HG03460 (cell line): Measurements from ENCODE around the gene RPLP2.
A peak's percentile ranks its signal among the peaks of the same experiment; 100 is the strongest.

ENCODE experiments used
- ATAC-seq: cut with Tn5 transposase; IDR thresholded peaks from one replicate; pipeline ENCODE4 v1.9.1; 2021; ENCODE audit not compliant: unreplicated experiment

Gene RPLP2

DNA sequence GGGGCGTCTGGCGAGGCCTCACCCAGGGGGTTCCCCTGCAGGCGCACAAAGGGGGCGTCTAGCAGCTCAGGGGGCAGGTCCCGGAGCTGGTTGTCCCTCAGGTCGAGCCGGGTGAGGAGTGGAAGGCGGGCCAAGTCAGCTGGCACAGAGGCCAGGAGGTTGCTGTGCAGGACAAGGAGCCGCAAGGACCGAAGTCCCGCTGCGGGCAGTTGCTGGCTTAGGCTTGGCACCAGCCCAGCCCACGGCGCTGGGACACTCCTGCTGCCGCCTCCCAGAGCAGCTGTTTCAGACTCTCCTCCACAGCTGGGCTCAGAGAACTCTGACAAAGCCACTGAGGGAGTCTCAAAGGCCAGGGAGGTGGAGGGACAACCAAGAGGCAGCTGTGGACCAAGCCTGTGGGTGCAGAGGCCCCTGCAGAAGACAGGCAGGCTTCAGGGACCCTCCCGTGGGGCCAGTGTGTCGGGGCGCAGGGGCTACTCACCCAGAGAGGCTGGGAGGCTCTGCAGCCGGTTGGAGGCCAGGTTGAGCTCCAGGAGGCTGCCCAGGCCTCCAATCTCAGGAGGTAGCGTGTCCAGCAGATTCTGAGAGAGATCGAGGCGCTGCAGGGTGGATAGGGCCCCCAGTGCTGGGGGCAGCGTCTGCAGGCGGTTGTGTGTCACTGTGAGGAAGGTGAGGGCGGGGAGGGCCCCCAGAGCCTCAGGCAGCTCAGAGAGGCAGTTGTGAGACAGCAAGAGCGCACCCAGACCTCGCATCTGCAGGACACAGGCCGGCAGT, 6.9 kb upstream of the RPLP2 start:
- ATAC-seq: no peak

DNA sequence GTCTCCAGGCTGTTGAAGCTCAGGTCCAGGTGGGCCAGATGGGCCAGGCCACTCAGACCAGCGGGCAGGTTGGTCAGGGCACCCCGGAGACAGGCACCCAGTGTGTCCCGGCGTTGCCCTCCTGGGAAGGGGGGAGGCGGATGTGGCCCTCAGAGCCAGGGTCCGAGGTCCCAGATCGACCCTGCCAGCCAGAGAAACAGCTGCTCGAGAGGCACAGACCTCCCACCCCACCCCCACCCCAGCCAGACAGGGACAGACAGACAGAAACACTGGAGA, 6.4 kb upstream of the RPLP2 start:
- ATAC-seq: no peak

DNA sequence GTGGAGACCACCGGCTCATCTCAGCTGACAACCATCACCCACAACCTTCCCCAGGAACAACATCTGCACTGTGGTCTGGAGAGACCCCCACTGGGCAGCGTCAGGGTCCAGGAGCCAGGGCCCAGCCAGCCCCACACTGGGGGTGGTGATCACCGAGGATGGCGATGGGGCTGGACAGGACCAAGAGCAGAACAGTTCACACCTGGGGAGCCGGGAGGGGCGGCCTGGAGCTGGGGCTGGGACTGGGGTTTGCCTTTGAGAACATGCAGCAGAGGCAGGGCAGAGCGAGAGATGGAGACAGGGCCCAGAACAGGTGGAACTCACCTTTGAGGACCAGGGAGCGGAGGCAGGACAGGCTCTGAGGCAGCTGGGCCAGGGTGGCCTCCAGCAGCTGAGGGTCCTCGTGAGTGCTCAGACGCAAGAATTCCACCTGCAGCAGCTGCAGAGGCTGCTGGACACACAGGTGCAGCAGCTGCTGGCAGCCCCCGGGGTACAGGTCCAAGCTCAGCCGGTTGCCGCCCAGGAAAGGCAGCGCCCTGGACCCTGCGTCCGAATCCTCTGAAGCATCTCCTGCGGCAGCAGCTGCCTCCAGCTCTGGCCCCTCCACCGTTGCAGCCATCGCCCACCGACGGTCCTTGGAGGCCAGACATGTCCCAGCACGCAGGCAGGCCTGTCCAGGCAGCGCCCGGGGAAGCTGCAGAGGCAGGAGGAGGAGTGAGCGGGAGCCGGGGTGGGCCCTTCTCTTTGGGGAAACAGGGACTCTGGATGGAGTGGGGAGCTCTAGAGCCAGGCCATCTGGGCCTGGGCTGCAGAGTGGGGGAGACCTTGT, 5.8 kb upstream of the RPLP2 start:
- no peak for ATAC-seq

DNA sequence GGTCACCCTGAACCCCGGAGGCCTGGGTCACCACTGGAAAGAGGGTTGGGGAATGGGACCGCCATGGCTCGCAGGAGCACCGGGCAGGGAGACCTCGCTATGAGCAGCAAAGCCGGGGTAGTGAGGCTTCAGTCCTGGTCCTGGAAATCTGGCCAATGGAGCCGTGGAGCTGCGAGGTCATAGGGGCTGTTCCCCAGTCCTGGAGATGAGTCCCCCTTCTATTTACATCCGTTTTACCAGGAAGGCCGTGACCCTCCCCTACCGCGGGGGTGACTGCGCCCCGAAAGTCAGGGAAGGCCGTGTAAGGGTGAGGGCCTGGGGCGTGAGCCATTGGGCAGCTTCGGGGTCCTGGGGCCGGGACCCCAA, 5.2 kb upstream of the RPLP2 start:
- ATAC-seq: no peak

DNA sequence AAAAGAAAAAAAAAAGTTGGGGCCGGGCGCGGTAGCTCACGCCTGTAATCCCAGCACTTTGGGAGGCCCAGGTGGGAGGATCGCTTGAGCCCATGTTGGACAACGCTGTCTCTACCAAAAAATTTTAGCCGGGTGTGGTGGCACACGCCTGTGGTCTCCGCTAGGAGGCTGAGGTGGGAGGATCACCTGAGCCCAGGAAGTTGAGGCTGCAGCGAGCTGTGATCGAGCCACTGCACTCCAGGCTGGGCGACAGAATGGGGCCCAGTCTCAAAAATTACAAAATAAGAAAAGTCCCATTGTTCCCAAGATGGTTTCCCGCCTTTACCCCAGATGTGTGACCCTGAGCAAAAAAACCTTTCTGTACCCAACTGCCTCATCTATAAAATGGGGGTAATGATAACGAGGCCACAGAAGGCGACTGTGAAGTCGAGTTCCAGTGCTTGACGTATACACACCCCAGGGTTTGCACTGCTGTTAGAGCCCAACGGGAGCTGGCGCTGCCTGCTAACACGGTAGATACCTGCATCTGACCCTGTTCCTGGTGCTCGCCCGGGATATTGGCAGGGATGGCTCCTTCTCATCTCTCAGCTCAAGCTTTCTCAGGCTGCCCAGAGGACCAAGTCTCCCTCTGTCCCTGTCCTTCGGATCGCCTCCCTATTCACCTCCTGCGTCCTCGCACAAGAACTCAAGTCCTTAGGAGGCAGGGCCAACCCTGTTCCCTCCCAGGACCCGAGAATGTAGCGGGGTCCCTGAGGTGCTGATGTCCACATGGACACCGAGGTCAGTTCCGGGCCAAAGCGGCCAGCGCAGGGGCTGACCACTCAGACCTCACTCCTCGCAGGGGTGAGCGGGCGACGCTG, 1.1 kb upstream of the RPLP2 start:
- no peak for ATAC-seq

DNA sequence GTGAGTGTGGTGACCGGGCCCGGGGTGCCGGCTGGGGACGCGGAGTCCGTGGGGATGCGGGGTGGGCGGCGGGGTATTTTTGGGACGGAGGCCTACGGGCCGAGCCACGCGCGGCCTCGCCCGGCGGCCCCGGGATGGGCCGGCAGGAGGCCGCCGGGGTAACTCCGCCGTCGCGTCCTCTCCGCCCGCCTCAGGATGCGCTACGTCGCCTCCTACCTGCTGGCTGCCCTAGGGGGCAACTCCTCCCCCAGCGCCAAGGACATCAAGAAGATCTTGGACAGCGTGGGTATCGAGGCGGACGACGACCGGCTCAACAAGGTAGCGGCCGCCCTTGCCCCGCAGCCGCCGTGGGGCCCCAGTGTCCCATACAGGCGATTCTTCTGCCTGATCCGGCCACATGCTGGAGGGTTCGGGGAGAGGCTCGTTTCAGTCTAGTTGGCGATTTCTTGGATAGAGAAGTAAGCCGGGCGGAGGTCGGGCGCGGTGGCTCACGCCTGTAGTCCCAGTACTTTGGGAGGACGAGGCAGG, 337 bp downstream of the RPLP2 start:
- ATAC-seq: no peak

DNA sequence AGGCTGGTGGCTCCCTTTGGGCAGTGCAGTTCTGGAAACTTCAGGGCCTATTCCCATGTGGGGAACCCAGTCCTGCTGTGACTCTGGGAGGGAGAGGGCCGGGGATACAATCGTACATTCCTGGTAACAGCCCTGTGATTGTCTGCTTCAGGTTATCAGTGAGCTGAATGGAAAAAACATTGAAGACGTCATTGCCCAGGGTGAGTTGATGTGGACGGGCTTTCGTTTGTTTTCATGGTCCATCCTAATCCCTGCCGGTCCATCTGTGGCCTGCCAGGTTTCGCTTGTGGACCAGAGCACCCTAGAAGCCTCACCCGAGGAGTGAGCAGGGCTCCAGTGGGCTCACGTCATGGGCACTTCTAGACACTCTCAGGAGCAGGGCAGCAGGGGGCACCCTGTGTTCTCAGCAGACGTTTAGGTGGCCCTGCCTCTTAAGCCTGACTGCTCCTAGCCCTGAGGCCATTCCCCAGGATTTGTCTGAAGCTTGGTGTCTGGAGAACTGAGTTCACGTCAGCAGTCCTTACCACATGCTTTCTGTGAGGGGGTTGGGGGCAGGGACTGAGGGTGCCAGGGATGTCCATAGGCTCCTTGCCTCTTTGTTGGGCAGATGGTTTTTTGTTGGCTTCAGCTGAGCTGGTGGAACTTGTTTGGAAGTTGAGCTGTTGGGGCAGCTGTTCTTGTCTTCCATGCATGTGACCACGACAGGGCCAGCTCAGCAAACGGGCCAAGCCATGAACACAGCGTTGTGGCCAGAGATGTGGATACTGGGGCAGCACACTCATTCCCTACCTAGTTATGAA, 1.9 kb downstream of the RPLP2 start:
- ATAC-seq: no peak

DNA sequence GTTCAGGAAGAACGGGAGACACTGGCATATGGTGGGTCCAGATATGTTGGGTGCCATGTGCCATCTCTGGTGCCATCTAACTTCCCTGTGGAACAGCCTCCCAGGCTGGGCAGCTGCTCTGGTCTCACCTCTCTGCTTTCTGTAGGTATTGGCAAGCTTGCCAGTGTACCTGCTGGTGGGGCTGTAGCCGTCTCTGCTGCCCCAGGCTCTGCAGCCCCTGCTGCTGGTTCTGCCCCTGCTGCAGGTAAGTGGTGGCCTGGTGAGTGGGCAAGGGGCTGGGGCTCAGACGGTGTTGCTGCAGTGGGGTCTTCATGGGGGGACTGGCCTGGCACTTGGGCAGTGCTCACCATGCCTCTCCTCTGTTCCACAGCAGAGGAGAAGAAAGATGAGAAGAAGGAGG, 2.6 kb downstream of the RPLP2 start:
- no peak for ATAC-seq

DNA sequence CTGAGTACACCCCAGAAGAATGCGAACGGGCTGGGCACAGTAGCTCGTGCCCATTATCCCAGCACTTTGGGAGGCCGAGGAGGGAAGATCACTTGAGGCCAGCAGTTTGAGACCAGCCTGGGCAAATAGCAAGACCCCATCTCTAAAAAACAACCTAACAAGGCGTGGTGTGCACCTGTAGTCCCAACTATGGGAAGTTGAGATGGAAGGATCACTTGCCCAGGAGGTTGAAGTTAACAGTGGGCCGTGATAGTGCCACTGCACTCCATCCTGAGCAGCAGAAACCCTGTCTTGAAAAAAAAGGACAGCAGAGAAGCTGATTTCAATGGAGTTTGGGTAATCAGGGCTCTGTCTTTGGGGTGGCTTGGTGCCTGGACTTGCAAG, 3.3 kb downstream of the RPLP2 start:
- no peak for ATAC-seq

DNA sequence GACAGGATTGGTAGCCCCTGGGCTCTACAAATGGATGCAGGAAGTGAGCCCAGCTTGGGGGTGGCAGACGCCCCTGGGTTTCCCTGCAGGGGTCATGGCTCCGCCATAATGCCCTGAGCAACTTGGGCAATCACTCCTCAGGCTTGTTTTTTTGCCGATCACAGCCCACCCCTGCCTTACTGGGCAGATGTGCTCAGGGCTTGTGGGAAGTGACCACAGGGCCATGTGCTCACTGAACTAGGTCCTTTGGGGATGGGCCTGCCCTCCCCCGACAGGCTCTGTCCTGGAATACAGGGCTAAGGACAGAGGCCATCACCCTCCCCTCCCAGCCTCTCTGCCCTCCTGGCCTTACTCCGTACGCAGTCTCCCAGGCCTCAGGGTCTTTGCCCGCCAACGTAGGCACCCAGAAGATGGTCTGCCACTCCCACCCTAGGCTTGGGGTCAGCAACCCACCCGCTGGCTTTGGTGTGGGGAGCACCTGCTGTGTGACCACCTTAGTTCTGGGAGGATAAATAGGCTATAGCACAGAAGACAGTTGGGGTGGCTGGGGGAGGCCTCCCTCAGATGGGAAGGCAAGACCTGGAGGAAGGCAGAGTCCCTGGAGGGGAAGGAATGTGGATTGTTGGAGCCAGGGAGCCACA, 3.8 kb downstream of the RPLP2 start:
- no peak for ATAC-seq

DNA sequence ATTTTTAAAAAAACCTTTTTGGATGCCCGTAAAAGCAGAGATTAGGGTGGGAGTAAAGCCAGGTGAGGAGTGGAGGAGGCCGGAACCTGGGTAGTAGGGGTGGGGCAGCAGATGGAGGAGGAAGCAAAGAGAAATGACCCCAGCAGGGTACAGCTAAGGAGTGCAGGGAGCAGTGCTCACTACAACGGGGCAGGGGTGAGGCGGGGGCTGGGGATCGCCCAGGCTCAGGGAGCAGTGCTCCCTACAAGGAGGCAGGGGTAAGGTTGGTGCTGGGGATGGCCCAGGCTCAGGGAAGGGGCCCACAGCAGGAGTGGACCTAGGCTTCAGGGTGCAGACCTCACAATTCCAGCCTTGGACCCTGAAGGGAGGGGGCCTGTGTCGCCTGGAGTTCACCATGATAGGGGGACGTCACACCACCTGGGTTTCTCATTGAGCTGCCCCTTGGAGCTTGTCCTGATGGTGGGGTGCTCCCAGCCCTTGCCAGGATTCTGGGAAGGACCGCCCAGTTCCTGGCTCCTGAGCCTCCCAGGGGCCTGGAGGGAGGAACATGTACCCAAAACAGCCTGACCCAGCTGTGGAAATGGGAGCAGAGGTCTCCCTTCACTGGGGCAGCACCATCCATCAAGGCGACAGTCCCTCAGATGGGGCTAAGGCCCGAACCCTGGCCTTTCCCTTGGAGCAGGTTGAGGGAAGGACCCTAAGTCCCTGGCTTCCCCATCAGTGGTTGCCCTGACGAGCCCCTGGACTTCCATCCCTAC, 6.1 kb downstream of the RPLP2 start:
- no peak for ATAC-seq

DNA sequence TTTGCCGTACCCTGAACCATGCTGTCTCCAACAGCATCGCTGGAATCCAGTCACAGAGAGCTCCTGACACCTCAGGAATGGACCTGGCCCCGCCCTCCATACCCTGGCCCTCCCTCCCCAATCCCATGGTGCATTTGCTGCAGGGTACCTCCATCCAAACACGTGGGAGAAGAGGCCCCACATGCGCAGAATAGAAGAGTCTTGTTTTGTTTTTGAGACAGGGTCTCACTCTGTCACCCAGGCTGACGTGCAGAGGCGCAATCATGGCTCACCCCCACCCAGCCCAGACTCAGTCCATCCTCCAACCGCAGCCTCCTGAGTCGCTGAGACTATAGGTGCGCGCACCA, 6.6 kb downstream of the RPLP2 start:
- no peak for ATAC-seq

DNA sequence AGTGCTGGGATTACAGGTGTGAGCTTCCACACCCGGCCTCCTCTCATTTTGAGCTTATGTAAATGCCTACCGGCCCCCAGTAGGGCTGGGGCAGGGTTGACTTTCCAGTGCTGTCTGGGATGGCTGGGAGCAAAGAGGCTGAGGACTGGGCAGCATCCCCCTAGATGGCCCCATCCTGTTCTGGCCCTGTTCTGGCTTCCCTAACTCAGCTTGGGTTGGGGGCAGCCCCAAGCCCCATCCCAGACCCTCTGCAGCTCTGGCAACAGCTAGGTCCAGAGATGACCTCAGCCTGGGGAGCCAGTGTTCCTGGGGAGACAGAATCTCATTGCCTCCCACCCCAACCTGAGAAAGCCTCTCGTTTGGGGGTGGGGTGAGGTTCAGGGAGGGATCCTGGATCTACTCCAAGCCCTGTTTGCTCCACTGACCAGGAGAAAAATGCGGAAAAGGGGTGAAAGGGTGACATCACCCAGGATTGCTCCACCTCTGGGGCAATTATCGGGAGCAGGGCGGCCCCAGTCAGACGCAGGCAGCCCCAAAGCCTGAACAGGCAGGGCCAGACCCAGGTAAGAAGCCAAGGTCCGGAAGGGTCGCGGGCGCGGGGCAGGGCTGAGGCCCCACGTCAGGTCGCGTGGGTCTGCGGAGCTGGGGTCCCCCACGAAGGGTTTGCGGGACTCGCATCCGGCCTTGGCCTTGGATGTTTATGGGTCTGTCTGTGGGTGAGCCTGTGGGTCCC, 8.8 kb downstream of the RPLP2 start, which contains the start of gene PNPLA2:
TSS of gene PNPLA2 (plus strand) at position 519 of the 733 bp plus-strand sequence. CDS start 805 bp downstream, outside the sequence.
- ATAC-seq: no peak

DNA sequence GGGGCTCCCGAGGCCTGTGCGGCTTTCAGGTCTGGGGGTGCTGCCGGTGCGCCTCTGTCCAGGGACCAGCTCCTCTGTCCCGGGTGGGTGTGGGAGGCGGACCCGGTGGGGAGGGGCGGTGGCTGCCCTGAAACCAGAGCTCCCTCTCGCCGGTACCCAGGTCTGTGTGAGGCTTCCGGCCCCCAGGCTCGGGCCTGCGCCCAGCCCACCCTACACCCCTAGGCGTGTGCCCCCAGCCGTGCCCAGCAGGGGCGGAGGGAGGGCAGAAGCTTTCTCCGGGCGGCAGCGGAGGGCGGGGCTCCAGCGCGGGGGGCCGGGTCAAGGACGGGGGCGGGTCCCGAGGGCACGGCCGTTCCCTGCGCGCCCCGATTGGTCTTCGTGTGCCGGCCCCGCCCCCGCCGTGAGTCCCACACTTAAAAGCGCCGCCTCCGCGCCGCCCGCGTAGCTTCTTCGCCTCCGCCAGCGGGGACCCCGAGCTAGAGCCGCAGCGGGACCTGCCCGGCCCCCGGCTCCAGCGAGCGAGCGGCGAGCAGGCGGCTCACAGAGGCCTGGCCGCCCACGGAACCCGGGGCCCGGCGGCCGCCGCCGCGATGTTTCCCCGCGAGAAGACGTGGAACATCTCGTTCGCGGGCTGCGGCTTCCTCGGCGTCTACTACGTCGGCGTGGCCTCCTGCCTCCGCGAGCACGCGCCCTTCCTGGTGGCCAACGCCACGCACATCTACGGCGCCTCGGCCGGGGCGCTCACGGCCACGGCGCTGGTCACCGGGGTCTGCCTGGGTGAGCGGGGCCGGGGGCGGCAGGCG, 9.6 kb downstream of the RPLP2 start:
- ATAC-seq: peak; percentile 58

DNA sequence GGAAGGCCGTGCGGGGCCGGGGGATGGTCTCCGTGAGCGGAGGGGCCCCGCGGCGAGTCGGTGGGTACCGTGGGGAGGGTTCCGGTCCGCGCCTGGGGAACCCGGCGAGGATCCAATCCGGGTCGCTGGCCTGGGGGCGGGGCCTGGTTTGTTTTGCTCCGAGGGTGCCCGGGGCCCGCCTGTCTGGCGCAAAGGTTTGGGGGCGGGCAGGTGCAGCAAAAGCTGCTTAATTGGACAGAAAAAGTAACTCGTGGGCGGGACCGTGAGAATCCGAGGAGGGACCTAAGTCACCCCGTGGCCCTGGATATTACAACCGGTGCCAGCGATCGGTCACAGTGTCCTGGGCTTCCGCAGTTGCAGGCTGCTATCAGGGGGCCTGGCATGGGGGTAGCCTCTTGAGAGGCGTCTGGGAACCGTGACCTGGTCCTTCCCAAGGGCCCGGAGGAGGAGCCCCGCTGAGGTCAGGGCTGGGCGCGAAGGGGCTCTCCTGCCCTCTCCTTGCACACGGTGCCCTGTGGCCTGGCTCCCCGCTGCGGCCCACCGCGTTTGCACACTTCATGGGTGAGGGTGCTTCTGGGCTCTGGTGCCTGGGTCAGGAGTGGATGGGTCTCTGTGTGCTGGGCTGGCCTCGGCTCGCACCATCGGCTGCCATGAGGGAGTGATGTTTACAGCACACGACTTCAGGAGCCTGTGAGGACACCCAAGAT, 10.3 kb downstream of the RPLP2 start:
- ATAC-seq: peak; percentile 56

DNA sequence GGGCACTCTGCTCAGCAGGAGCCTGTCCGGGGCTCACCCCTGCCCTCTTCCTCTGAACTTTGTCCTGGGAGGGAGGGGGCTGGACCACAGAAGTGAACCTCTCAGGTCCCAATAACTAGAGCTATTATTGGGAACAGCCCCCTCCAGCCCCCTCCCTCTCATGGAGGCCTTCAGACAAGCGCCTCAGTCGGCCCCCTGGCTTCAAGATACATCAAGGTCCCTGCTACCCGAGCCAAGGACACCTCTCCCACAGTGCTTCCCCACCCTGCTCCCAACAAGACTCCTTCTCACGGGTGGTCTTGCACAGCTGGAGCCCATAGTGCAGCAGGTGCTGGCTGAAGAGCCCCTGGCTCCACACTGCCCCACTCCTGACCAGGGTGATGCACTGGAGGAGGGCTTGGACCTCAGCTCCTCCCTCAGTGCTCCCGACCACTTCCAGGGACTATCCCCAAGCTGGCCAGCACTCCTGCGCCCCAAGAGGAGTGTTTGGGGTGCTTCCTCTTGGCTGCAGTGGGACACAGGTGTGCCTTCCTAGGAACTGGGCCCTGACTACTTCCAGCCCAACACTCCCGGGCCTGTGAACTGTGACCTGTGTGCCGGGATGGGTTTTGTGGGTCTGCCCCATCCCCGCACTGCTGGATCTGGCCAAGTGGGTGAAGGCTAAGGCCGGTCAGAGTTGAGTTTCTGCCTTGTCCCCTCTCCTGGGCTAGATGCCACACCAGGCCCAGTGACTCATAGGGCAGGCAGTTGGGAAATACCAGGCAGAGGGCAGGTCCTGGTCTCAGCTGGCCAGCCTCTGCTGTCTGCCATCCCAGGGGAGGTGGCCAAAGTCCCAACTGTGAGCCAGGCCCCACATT, 11.1 kb downstream of the RPLP2 start:
- no peak for ATAC-seq
